ENCODE results near the gene SYPL2.
"Not testable (repeated sequence)": the region's sequence is repeated elsewhere in the genome, so short reads cannot be mapped to it uniquely, and the experiment has no call there.

SYPL2 gene

GRCh38 chr1:109444346-109444745 is 22.0 kb upstream of the SYPL2 start:
- Mint-ChIP-seq H3K4me3 (no peak overlapping the region), H3K36me3 (ENCODE audit: low read depth) (no peaks in the 10 kb centered on the region), H3K27me3 (ENCODE audit: low read depth, poor library complexity) (peaks cover 40% of the 10 kb centered on the region), H3K9me3 (no peaks in the 10 kb centered on the region), H3K4me1 (no peaks in the 10 kb centered on the region), H3K27ac (no peak overlapping the region)
- TF ChIP-seq CTCF (IDR thresholded peaks at IDR 0.05), result no peak
- DNase-seq, result no peak

GRCh38 chr1:109445949-109446695 is 20.2 kb upstream of the SYPL2 start:
- H3K9me3 Mint-ChIP-seq; H3K27ac Mint-ChIP-seq; H3K4me1 Mint-ChIP-seq; DNase-seq; H3K36me3 Mint-ChIP-seq (ENCODE audit: low read depth); H3K4me3 Mint-ChIP-seq: not testable (repeated sequence)
- H3K27me3 Mint-ChIP-seq (ENCODE audit: low read depth, poor library complexity), result peaks cover 57% of the 10 kb centered on the region

GRCh38 chr1:109447524-109447923 is 18.8 kb upstream of the SYPL2 start:
- no peak overlapping the region for H3K27ac Mint-ChIP-seq

GRCh38 chr1:109454497-109455133 is 11.7 kb upstream of the SYPL2 start:
- Mint-ChIP-seq H3K27me3 (ENCODE audit: low read depth, poor library complexity) (peaks cover 45% of the 10 kb centered on the region), H3K4me1 (no peaks in the 10 kb centered on the region), H3K36me3 (ENCODE audit: low read depth) (peaks cover 4% of the 10 kb centered on the region), H3K27ac (no peak overlapping the region), H3K9me3 (peaks cover 51% of the 10 kb centered on the region), H3K4me3 (no peak overlapping the region)
- no peak for TF ChIP-seq CTCF (IDR thresholded peaks at IDR 0.05)
- no peak for DNase-seq

More at GRCh38 chr1:109447524-109447923, 18.8 kb upstream of the SYPL2 start:
- peaks cover 4% of the 10 kb centered on the region for H3K9me3 Mint-ChIP-seq
- TF ChIP-seq CTCF (IDR thresholded peaks at IDR 0.05), result no peak
- no peaks in the 10 kb centered on the region for H3K4me1 Mint-ChIP-seq
- DNase-seq, result no peak
- no peak overlapping the region for H3K4me3 Mint-ChIP-seq
- H3K27me3 Mint-ChIP-seq (ENCODE audit: low read depth, poor library complexity), result peaks cover 68% of the 10 kb centered on the region
- H3K36me3 Mint-ChIP-seq (ENCODE audit: low read depth), result no peaks in the 10 kb centered on the region

- H3K27me3 Mint-ChIP-seq (ENCODE audit: low read depth, poor library complexity), result peaks cover 49% of the 10 kb centered on the region
- TF ChIP-seq CTCF (IDR thresholded peaks at IDR 0.05), result no peak
- no peak overlapping the region for H3K4me3 Mint-ChIP-seq
- DNase-seq, result no peak
- no peaks in the 10 kb centered on the region for H3K4me1 Mint-ChIP-seq
- H3K9me3 Mint-ChIP-seq, result peaks cover 53% of the 10 kb centered on the region
- peaks cover 4% of the 10 kb centered on the region for H3K36me3 Mint-ChIP-seq (ENCODE audit: low read depth)
- H3K27ac Mint-ChIP-seq, result no peak overlapping the region
Observed at GRCh38 chr1:109457819-109458218, 8.5 kb upstream of the SYPL2 start.

- peaks cover 100% of the 10 kb centered on the region for H3K27me3 Mint-ChIP-seq (ENCODE audit: low read depth, poor library complexity)
- H3K36me3 Mint-ChIP-seq (ENCODE audit: low read depth), result no peaks in the 10 kb centered on the region
Observed at GRCh38 chr1:109466125-109466451, 258 bp upstream of the SYPL2 start.

More at GRCh38 chr1:109466125-109466451, 258 bp upstream of the SYPL2 start:
- Mint-ChIP-seq H3K27ac (no peak overlapping the region), H3K9me3 (peaks cover 3% of the 10 kb centered on the region), H3K4me3 (peak overlapping the region; percentile 79), H3K4me1 (peaks cover 9% of the 10 kb centered on the region)
- no peak for TF ChIP-seq CTCF (IDR thresholded peaks at IDR 0.05)
- no peak for DNase-seq
